PC-3 (cell line): ENCODE measurements around the gene ZNF574.

Experiments
- CTCF ChIP-seq: fragments of 300-600 bp; sonication (generic); conservative IDR thresholded peaks from 2 replicates; pipeline ENCODE4 v1.5.1; 2017; ENCODE audit warnings: antibody characterized with exemption, low read depth, mild to moderate bottlenecking, low read length
- EZH2phosphoT487 ChIP-seq: fragments of 300-600 bp; sonication (generic); IDR thresholded peaks from 2 replicates; pipeline ENCODE4 v1.6.1; 2018; ENCODE audit warnings: mild to moderate bottlenecking, antibody characterized with exemption, low read length, borderline replicate concordance

GRCh38 chr19:42091300-42091699 lies 15.3 kb downstream of the ZNF574 start:
- no peak for TF ChIP-seq CTCF
- no peak for TF ChIP-seq EZH2phosphoT487
